ENCODE data around the gene ARL8A. TPM values are rescaled to one million over a fixed set of nuclear protein-coding genes. Genes with fewer than 3 reads are reported as not detected.
"Not testable (repeated sequence)": the region's sequence is repeated elsewhere in the genome, so short reads cannot be mapped to it uniquely, and the experiment has no call there.

Gene ARL8A
- total RNA-seq: 73.9 to 95.1 TPM (median 95.1 TPM) in 3 replicates
- long read RNA-seq, transcript ARL8A-201 (7 exons, 1,793 nt): major isoform, 133 of 163 reads
- long read RNA-seq, partial matches to known transcripts: 1 of 163 reads
- long read RNA-seq, other reads (novel, unspliced or antisense): 28 of 163 reads

DNA sequence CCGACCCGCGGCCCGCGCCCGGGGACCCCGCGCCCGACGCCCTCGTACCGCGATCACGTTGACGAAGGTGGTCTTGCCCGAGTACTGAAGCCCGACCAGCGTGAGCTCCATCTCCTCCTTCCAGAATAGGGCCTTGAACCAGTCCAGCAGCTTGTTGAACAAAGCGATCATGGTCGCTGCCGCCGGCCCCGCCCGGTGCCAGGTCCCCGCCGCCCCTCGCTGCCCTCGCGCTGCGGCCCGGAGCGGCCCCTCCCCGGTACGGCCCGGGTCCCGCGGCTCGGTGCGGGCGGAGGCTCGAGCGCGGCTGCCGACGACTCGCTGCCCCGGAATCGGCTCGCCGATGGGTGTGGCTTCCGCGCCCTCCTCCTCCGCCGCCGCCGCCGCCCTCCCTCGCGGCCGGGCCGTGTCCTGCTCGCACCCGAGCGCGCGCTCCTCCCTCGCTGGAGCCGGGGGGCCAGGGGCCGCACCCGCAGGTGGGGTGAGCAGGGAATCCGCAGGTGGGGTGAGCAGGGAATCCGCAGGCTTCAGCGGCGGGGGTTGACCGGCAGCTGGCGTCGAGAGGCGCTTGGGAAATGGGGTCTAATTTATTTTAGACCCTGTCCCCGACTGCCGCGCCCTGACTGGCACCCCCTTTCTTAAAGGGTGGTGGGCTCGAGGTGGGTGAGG, at the start of gene ARL8A:
ARL8A (minus strand) TSS at position 336 of the 666 bp plus-strand sequence; CDS start at position 171, 165 bp downstream.
- Mint-ChIP-seq H3K4me1 (ENCODE audit: low read depth) (peaks cover 36% of the 10 kb centered on the region), H3K9me3 (ENCODE audit: low read depth) (no peaks in the 10 kb centered on the region), H3K4me3 (ENCODE audit: unreplicated experiment) (peak within 1 kb of the TSS; percentile 94), H3K36me3 (ENCODE audit: low read depth) (peaks cover 1% of the 10 kb centered on the region), H3K27ac (ENCODE audit: unreplicated experiment) (peak within 1 kb of the TSS; percentile 90), H3K27me3 (ENCODE audit: low read depth) (no peaks in the 10 kb centered on the region)
- TF ChIP-seq, protein P1, sequence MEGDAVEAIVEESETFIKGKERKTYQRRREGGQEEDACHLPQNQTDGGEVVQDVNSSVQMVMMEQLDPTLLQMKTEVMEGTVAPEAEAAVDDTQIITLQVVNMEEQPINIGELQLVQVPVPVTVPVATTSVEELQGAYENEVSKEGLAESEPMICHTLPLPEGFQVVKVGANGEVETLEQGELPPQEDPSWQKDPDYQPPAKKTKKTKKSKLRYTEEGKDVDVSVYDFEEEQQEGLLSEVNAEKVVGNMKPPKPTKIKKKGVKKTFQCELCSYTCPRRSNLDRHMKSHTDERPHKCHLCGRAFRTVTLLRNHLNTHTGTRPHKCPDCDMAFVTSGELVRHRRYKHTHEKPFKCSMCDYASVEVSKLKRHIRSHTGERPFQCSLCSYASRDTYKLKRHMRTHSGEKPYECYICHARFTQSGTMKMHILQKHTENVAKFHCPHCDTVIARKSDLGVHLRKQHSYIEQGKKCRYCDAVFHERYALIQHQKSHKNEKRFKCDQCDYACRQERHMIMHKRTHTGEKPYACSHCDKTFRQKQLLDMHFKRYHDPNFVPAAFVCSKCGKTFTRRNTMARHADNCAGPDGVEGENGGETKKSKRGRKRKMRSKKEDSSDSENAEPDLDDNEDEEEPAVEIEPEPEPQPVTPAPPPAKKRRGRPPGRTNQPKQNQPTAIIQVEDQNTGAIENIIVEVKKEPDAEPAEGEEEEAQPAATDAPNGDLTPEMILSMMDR (IDR thresholded peaks at IDR 0.05): peak; percentile 13
- no peak for DNase-seq (ENCODE audit: low spot score)

DNA sequence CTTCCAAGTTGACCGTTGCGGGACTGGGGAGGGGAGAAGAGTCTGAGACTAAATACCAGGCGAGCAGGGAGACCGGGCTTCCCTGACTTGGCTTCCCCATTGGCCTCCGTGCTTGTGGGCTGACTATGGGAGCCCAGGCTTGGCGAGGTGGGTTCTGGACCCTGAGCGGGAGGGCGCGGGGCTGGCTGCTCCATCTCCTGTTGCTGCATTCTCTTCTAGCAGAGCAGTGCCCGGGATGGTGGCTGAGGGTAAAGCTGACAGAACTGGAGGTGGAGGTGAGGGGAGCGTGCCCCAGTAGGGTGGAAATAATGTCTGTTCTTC, 49.8 kb upstream of the ARL8A start:
- Mint-ChIP-seq H3K4me1 (ENCODE audit: low read depth) (peaks cover 3% of the 10 kb centered on the region), H3K27me3 (ENCODE audit: low read depth) (peaks cover 34% of the 10 kb centered on the region), H3K9me3 (ENCODE audit: low read depth) (no peaks in the 10 kb centered on the region), H3K27ac (ENCODE audit: unreplicated experiment) (no peak overlapping the region), H3K4me3 (ENCODE audit: unreplicated experiment) (peak overlapping the region; percentile 9), H3K36me3 (ENCODE audit: low read depth) (no peaks in the 10 kb centered on the region)
- TF ChIP-seq, protein P1 (IDR thresholded peaks at IDR 0.05): no peak
- no peak for DNase-seq (ENCODE audit: low spot score)

DNA sequence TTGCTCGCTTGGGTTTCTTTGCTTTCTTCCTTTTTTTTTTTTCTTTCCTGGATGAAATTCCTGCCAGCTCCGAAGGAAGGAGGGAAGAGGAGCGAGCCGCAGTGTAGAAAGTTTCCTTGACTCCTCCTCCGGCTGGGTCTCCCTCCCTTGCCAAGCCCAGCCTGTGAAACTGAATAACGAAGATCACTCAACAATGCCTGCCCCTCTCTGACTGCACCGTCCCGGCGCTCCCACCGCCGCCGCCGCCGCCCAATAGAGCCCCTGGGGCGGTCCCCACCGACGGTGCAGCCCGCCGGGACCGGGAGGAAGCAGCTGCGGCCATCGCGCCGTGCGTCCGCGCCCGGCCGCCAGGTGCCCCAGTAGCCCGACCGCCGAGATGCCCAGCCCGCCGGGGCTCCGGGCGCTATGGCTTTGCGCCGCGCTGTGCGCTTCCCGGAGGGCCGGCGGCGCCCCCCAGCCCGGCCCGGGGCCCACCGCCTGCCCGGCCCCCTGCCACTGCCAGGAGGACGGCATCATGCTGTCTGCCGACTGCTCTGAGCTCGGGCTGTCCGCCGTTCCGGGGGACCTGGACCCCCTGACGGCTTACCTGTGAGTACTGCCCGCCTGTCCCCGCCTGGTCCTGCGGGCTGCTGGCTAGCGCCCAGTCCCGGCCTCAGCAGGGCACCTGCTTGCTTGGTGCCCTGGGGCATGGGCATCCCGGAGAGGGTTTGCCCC, 49.2 kb upstream of the ARL8A start, which contains the start of gene LGR6:
LGR6 (plus strand) TSS at position 186 of the 714 bp plus-strand sequence; CDS start at position 377, 191 bp downstream.
- H3K9me3 Mint-ChIP-seq (ENCODE audit: low read depth): no peaks in the 10 kb centered on the region
- no peak within 1 kb of the TSS for H3K27ac Mint-ChIP-seq (ENCODE audit: unreplicated experiment)
- peak; percentile 86 for DNase-seq (ENCODE audit: low spot score)
- H3K36me3 Mint-ChIP-seq (ENCODE audit: low read depth): no peaks in the 10 kb centered on the region
- peaks cover 3% of the 10 kb centered on the region for H3K4me1 Mint-ChIP-seq (ENCODE audit: low read depth)
- peak within 1 kb of the TSS; percentile 71 for H3K4me3 Mint-ChIP-seq (ENCODE audit: unreplicated experiment)
- peaks cover 34% of the 10 kb centered on the region for H3K27me3 Mint-ChIP-seq (ENCODE audit: low read depth)
- TF ChIP-seq, protein P1 (IDR thresholded peaks at IDR 0.05): no peak

DNA sequence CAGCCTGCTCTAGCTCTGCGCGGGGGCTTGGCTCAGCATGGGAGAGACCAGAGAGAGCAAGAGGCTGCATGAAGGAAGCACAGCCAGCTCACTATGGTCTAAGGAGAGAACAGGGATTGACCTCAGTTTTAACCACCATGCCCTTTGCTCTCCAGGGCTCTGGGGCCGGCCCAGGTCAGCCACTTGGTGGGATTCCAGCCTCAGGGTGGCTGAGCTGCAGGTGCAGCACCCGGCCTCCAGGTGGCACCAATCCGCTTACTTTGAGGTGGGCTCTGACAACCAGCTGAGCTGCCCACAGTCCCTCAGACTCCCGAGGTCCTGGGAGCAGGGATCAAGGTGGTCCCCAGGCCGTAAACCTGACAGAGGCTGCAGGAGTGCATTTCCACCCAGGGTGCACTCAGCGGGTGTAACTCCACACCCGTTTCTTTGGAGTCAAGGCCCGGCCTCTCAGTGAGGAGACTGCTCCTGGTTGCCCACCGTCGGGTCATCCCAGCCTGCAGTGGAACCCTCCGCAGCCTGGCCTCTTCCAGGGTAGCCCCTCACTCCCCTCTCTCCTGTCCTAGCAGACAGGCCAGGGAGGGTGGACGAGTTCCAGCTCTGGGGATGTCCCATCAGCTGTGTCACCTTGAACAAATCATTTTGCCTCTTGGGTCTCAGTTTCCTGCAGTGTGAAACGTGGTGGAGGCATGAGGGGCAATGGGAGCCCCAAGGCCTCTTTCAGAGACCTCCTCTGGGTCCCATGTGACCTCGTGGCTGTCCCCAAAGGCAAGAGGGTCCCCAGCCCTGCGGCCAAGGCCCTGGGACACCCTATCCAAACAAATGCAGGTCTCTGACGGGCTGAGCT, 48.5 kb upstream of the ARL8A start:
- DNase-seq (ENCODE audit: low spot score): peak; percentile 89
- Mint-ChIP-seq H3K36me3 (ENCODE audit: low read depth) (no peaks in the 10 kb centered on the region), H3K27me3 (ENCODE audit: low read depth) (peaks cover 30% of the 10 kb centered on the region), H3K9me3 (ENCODE audit: low read depth) (no peaks in the 10 kb centered on the region), H3K4me3 (ENCODE audit: unreplicated experiment) (peak overlapping the region; percentile 71), H3K27ac (ENCODE audit: unreplicated experiment) (no peak overlapping the region), H3K4me1 (ENCODE audit: low read depth) (peaks cover 3% of the 10 kb centered on the region)
- TF ChIP-seq, protein P1 (IDR thresholded peaks at IDR 0.05): peak; percentile 93

DNA sequence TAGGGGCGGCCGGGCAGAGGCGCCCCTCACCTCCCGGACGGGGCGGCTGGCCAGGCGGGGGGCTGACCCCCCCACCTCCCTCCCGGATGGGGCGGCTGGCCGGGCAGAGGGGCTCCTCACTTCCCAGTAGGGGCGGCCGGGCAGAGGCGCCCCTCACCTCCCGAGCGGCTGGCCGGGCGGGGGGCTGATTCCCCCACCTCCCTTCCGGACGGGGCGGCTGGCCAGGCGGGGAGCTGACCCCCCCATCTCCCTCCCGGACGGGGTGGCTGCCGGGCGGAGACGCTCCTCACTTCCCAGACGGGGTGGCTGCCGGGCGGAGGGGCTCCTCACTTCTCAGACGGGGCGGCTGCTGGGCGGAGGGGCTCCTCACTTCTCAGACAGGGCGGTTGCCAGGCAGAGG, 46.9 kb upstream of the ARL8A start:
- H3K27ac Mint-ChIP-seq (ENCODE audit: unreplicated experiment); DNase-seq (ENCODE audit: low spot score); H3K36me3 Mint-ChIP-seq (ENCODE audit: low read depth); H3K9me3 Mint-ChIP-seq (ENCODE audit: low read depth); H3K4me1 Mint-ChIP-seq (ENCODE audit: low read depth); H3K4me3 Mint-ChIP-seq (ENCODE audit: unreplicated experiment): not testable (repeated sequence)
- H3K27me3 Mint-ChIP-seq (ENCODE audit: low read depth): peaks cover 24% of the 10 kb centered on the region
